ENCODE results near the gene ASPSCR1.

GRCh38 chr17:81998691-81999438 lies 21.4 kb downstream of the ASPSCR1 start:
- TF ChIP-seq ZNF281 (CRISPR knock-in tag; IDR thresholded peaks at IDR 0.05) (no peak), ESRRA (CRISPR knock-in tag; IDR thresholded peaks at IDR 0.05; ENCODE audit: borderline replicate concordance) (no peak), TEAD1 (CRISPR knock-in tag; IDR thresholded peaks at IDR 0.05) (no peak), CTCF (IDR thresholded peaks at IDR 0.05) (no peak), PRDM15 (CRISPR knock-in tag; IDR thresholded peaks at IDR 0.05) (no peak), JUN (CRISPR knock-in tag; IDR thresholded peaks at IDR 0.05) (no peak), FOXJ3 (CRISPR knock-in tag; IDR thresholded peaks at IDR 0.05; ENCODE audit: borderline replicate concordance) (no peak), RELA (CRISPR knock-in tag; IDR thresholded peaks at IDR 0.05; ENCODE audit: borderline replicate concordance) (no peak), IRF2 (CRISPR knock-in tag; IDR thresholded peaks at IDR 0.05; ENCODE audit: borderline replicate concordance, low read depth) (no peak), IRF1 (CRISPR knock-in tag; IDR thresholded peaks at IDR 0.05) (no peak), TEAD4 (CRISPR knock-in tag; IDR thresholded peaks at IDR 0.05) (no peak), NFE2L1 (CRISPR knock-in tag; IDR thresholded peaks at IDR 0.05) (no peak)
- TF ChIP-seq, protein P1, sequence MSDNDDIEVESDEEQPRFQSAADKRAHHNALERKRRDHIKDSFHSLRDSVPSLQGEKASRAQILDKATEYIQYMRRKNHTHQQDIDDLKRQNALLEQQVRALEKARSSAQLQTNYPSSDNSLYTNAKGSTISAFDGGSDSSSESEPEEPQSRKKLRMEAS (CRISPR knock-in tag; IDR thresholded peaks at IDR 0.05): no peak
- TF ChIP-seq, protein P2, sequence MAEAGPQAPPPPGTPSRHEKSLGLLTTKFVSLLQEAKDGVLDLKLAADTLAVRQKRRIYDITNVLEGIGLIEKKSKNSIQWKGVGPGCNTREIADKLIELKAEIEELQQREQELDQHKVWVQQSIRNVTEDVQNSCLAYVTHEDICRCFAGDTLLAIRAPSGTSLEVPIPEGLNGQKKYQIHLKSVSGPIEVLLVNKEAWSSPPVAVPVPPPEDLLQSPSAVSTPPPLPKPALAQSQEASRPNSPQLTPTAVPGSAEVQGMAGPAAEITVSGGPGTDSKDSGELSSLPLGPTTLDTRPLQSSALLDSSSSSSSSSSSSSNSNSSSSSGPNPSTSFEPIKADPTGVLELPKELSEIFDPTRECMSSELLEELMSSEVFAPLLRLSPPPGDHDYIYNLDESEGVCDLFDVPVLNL (CRISPR knock-in tag; IDR thresholded peaks at IDR 0.05; ENCODE audit: borderline replicate concordance, low read depth): no peak
